GM21723 (cell line): ENCODE measurements around the gene POMZP3.
"Not testable (repeated sequence)": the region's sequence is repeated elsewhere in the genome, so short reads cannot be mapped to it uniquely, and the experiment has no call there.

Experiments
- ATAC-seq: cut with Tn5 transposase; IDR thresholded peaks from one replicate; pipeline ENCODE4 v1.9.1; 2021; ENCODE audit warnings: mild to moderate bottlenecking, moderate library complexity; ENCODE audit not compliant: unreplicated experiment

Gene POMZP3

DNA sequence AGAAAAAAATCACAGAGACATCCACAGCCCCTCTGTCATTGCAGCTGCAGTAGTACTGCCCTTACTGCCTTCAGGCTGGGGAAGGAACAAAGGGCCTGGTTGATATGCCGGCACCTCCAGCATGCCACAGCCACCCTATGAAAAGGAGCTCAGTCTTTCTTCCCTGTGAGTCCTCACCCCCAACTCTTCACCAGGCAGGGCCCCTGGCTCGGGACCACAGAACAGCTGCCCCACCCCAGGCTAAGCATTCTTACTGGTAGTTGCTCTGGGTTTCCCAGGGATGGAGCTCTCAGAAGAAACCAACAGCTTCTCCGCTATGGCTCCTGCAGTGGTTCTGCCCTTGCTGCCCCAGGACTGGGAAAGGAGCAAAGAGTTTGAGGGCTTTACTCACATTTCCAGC is 36.0 kb downstream of the POMZP3 start:
- ATAC-seq, result not testable (repeated sequence)

DNA sequence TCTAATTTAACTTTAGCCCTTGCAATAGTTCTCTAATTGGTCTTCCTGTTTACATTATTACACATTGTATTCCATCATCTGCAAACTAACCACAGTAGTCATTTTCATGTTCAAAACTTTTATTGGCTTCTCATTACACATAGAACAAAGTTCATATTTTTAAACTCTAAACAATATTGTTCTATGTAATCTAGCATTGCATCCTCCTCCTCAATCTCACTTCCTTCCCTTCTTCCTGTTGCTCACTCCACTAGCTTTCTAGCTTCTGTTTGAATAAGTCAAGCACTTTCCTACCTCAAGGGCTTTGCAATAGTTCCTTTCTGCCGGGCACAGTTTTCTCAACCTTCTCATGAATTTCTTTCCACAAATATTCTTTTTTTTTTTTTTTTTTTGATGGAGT is 38.5 kb downstream of the POMZP3 start:
- not testable (repeated sequence) for ATAC-seq

DNA sequence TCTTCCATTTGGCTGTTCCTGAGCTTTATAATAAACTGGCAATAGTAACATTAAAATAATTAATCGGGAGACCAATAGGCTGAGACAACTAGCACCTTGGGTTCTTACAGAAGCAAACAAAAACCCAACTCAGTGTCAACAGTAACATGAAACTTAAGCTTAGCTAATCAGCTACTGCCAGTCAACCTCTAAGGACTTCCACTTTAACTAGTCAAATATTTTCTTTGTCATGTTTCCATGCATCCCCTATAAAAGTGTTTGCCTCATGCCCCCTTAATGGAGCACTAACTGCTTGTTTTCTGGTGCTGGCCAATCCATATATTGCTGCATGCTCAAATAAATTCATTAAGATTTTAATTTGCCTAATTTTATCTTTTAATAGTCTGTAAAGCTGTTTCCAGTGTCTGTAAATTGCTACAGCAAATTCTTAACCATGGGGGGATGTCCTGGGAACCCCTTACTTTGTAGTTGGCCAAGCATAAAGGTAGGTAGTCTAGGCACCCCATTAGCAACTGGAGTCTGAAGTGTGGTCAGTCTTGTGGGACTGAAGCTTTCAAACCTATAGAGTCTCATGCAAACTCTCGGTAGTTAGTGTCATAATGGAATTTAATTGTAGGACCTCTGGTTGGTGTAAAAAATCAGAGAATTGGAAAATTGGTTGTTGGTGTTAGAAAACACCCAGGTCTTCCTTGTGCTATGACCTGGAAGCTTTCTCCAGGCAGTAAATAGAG is 40.3 kb downstream of the POMZP3 start:
- ATAC-seq, result not testable (repeated sequence)

DNA sequence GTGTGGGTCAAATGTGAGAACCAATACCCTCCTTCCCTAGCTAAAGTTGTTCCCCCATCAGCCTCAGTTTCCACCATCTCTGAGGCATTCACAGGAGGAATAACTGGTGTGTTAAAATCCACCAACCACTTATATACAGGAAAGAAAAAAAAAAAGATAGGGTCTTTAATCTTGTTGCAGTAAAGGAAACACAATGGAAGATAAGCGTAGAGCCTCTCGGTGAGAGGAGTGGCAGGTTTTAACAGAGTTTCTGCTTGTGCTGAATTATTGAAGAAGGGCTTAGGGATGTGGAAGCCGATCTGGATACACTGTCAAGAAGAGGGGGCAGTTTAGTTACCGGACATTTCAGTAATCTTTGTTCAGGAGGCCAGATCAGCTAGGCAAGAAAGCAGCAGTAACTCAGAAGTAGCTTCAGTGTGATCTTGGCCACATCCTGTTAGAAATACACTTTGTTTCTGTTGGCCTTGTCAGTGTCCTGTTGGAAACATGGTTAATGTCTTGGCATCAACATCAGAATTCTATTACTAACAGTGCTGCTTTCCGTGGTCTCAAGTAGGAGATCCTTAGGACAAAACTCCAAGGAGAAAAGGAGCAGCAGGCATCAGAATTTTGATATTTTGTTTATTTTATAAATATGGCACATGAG is 43.3 kb downstream of the POMZP3 start:
- not testable (repeated sequence) for ATAC-seq

DNA sequence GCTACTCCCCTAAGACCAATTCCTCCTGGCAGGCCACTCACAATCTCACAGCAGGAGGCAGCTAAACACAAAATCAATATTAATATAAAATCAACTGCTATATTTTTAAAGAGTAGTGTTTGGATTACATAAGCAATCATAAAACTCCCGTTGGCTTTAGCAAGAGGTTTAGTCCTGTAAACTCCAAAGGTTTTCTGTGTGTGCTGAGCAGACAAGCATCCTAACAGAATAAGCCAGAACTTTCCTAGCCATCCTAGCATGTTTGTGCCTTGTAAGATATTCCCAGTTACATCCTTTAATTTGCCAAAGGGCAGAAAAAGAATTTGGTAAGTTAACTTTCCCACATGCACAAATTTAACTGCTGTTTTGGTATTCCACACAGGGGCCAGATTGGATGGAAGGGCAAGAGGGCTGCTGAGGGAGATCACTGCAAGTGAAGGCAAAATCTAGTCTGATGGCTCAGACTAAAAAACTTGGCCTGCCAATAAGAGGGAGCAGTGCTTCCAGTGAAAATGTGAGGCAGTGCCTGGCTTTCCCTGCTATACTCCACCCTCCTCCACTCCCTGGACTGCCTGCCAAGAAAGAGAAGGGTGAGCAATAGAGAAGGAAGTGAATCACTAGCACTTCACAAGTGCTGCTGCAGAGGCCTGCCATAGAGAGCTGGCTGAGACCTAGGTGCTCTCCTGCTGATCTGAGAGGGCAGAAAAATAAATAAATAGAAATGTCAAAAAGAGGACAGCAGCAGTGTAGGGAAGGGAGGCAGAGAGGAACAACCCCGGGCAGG is 44.0 kb downstream of the POMZP3 start:
- ATAC-seq, result not testable (repeated sequence)

DNA sequence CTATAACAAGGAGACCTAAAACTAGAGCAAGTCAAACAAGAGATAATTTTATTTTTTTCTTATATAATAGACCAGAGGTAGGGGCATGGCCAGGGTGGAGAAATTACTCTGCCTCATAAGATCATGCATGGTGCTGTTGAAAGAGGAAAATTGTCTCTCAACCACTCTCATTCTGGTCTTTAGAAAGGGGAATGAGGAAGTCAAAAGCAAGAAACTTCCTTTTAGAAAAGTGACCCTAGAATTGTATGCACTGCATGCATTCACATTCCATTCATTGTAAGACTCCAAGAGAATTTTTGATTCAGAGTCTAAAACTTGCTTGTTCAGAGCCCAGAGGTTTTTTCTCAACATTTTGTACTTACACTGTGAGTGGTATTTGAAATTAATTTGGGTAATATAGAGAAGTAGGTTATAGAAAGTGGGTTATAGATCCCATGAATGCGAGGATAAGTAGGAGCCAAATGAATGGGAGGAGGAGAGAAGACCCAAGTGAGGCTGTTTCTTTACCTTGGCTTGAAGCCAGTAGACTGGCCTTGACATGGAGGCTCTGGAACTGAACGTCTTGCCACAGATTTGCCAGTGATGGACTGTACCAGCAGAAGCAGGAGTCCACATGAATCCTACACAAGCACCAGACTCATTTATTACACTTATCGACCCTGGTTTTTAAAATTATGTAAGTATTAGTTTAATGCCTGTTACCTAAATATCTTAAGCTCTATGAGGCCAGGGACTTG is 51.0 kb downstream of the POMZP3 start:
- ATAC-seq, result not testable (repeated sequence)

DNA sequence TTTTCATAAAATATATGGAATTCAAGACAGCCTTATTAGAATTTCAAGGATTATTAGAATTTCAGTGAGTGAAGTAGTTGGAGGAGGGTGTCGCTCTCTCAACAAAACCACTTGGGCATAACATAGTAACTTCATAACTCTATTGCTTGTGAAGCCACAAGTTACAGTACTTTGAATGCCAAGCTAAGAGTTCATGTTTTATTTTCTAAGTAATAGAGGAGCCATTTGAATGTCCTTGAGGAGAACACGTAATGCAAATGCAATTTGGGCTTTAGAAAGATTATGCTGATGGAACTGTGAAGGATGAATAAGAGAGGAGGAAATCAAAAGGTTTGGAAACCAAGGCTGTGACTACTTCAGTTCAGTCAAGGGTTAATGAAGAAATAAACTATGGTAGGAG is 51.6 kb downstream of the POMZP3 start:
- not testable (repeated sequence) for ATAC-seq

DNA sequence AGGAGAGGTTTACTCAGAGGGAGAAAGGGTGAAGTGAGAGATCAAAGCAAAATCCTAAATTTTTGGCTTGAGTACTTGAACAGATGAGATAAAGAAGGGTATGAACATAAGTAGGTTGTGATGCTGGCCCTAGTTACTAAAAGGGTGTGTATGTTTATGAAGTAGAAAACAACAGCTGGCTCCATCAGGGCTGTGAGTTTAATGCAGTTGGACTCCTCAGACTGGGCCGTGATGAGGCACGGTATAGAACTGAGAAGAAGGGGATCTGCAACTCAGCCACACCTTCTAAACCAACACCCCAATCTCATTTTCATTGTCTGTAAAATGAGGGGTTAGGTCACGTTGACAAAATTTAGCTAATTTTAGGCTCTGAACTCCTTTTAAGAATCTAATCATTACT is 54.8 kb downstream of the POMZP3 start:
- not testable (repeated sequence) for ATAC-seq

DNA sequence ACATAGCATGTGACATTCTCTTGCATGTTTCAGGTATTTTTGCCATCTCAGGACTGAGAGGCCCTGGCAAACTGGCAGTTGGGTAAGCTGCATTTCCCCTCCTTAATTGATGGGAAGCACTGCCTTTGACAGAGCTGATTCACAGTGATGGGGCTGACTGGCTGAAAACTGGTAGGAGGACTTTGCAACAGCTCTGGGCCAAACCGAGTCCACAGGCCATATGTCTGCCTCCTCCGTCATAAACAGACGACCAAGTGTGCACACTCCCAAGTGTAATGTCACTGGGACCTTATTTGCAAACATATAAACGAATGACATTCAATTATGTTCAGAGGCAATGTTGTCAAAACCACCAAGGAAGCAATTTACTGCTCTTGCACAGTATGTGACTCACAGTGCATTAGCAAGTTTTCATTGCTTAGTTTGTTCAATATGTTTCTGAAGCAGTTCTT is 56.7 kb downstream of the POMZP3 start:
- not testable (repeated sequence) for ATAC-seq

DNA sequence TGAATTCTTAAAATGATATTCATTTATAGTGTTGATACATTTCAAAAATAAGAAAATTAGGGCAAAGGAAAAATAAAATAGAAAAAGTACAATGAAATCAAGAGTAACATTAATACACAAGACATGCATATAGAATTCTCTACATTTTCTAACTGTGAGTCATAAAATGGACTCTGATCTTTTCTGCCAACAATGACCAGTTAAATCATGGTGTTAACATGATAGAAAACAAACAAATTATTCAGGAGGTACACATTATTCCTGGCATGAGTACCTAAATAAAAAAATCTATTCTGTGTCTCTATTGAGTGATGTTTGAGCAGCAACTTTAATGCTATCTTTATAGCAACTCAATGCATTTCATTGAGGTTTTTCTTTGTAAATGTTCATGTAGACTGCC is 58.3 kb downstream of the POMZP3 start:
- ATAC-seq, result not testable (repeated sequence)

DNA sequence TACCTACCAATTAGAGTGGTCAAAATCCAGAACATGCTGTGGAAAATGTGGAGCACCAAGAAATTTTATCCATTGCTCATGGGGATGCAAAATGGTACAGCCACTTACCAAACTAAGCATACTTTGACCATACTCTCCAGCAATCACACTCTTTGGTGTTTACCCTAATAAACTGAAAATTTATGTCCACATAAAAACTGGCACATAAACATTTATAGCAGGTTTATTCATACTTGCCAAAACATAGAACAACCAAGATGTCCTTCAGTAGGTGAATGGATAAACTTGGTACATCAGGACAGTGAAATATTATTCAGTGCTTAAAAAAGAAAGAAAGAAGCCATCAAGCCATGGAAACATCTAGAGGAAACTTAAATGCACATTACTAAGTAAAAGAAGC is 59.3 kb downstream of the POMZP3 start:
- not testable (repeated sequence) for ATAC-seq

DNA sequence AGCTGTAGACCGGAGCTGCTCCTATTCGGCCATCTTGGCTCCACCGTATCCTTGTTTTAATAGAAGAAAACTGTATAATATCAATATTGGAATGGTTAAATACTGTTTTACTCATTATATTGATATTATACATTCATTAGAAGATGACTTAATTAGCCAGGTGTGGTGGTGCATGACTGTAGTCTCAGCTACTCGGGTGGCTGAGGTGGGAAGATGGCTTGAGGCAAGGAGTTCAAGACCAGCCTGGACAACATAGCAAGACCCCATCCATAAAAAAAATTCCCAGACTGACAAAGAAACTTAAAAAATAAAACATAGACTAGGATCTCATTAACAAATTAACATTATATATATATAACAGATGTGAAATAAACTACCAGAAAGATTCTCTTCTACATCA is 59.8 kb downstream of the POMZP3 start:
- ATAC-seq, result not testable (repeated sequence)

DNA sequence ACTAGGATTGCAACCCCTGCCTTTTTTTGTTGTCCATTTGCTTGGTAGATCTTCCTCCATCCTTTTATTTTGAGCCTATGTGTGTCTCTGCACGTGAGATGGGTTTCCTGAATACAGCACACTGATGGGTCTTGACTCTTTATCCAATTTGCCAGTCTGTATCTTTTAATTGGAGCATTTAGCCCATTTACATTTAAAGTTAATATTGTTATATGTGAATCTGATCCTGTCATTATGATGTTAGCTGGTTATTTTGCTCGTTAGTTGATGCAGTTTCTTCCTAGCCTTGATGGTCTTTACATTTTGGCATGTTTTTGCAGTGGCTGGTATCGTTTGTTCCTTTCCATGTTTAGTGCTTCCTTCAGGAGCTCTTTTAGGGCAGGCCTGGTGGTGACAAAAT is 62.1 kb downstream of the POMZP3 start:
- not testable (repeated sequence) for ATAC-seq

DNA sequence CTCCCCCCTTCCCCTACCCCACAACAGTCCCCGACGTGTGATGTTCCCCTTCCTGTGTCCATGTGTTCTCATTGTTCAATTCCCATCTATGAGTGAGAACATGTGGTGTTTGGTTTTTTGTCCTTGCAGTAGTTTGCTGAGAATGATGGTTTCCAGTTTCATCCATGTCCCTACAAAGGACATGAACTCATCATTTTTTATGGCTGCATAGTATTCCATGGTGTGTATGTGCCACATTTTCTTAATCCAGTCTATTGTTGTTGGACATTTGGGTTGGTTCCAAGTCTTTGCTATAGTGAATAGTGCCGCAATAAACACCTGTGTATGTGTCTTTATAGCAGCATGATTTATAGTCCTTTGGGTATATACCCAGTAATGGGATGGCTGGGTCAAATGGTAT is 65.7 kb downstream of the POMZP3 start:
- ATAC-seq, result not testable (repeated sequence)

DNA sequence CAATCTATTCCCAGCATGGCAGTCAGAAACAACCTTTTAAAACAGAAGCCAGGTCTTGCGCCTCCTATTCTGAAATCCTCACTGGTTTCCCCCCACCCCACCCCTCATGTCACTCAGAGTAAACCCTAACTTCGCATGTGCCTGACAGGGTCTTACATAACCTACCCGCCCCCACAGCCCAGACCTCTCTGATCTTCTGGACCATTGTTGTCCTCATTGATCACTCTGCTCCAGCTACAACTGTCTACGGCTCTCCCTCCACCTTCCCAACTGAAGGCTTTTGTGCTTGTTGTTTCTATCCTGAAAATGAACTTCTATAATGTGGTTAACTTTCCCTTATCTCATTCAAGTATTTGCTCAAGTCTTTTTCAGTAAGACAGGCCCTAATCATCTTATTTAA is 66.9 kb downstream of the POMZP3 start:
- ATAC-seq, result not testable (repeated sequence)
